Kasumi-1 (cell line): Measurements from ENCODE around the gene GAS7.
"Not testable (repeated sequence)": the region's sequence is repeated elsewhere in the genome, so short reads cannot be mapped to it uniquely, and the experiment has no call there.

ENCODE experiments used
- DNase-seq, 2 experiments: peaks; one replicate each; lab custom pipeline; 2025; lab: John Stamatoyannopoulos, UW

The GAS7 gene

GRCh38 chr17:10072556-10073425 lies 125.6 kb downstream of the GAS7 start:
- DNase-seq, result no peak

- no peak for DNase-seq
These were observed 126.3 kb downstream of the GAS7 start for GRCh38 chr17:10072086-10072485.

GRCh38 chr17:10071141-10071540 lies 127.3 kb downstream of the GAS7 start:
- DNase-seq, result no peak

GRCh38 chr17:10070690-10071089 lies 127.7 kb downstream of the GAS7 start:
- DNase-seq, result no peak

- DNase-seq, result no peak
These were observed 129.1 kb downstream of the GAS7 start for GRCh38 chr17:10069301-10069700.

- no peak for DNase-seq
These were observed 130.8 kb downstream of the GAS7 start for GRCh38 chr17:10067446-10068143.

- DNase-seq, result no peak
These were observed 133.9 kb downstream of the GAS7 start for GRCh38 chr17:10064536-10064935.

GRCh38 chr17:10063730-10064241 lies 134.6 kb downstream of the GAS7 start:
- DNase-seq, result peak; percentile 53 to 54

- DNase-seq, result no peak
These were observed 135.6 kb downstream of the GAS7 start for GRCh38 chr17:10062691-10063385.

- DNase-seq, result no peak
These were observed 137.1 kb downstream of the GAS7 start for GRCh38 chr17:10061111-10061845.

- no peak for DNase-seq
These were observed 137.9 kb downstream of the GAS7 start for GRCh38 chr17:10060526-10060925.

- DNase-seq, result no peak
These were observed 138.7 kb downstream of the GAS7 start for GRCh38 chr17:10059684-10060211.

- DNase-seq, result no peak
These were observed 139.3 kb downstream of the GAS7 start for GRCh38 chr17:10058921-10059683.

GRCh38 chr17:10057466-10057865 lies 140.9 kb downstream of the GAS7 start:
- DNase-seq, result not testable (repeated sequence)

- no peak for DNase-seq
These were observed 143.0 kb downstream of the GAS7 start for GRCh38 chr17:10055262-10055975.

- no peak for DNase-seq
These were observed 144.4 kb downstream of the GAS7 start for GRCh38 chr17:10053782-10054540.

GRCh38 chr17:10052106-10052813 lies 146.1 kb downstream of the GAS7 start:
- no peak for DNase-seq

- DNase-seq, result no peak
These were observed 147.3 kb downstream of the GAS7 start for GRCh38 chr17:10051112-10051511.
